ENCODE results near the gene SLC6A17.
A peak's percentile ranks its signal among the peaks of the same experiment; 100 is the strongest.

Gene SLC6A17

DNA sequence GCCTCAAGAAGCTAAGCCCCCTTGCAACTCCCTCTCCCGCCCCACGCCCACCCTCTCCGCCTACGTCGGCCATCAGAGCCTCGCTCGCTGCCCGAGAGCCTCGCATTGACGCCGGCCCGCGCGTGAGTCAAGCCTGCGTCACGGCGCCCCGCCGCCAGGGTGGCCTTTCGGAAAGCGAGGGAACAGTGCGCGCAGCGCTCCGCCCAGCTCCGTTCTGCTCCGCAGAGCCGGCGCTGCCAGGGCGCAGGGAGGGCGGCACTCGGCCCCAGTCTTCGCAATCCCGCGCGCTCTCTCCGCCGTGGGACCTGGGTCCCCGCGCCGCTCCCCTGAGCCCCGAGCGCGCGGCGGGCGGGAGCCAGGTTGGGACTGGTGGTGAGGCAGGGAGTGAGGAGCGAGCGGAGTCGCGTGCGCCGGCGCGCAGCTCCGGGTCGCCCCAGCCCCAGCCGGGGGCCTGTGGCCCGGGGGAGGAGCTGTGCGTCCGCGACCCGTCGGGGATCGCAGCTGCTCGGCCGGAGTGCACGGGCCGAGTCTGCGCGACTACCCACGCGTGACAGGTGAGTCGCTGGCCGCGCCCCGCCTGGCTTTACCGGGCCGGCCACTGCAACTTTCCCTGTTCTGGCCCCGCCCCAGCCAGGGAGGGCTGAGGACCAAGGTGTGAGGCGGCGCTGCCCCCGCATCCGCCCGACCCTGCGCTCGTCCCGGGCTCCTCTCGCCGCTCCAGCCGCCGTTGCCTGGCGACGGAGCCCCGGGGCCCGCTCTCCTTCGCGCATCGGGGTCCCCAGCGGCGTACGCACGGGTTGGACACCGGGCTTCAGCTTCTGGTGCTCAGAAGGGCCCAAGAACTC, at the start of gene SLC6A17:
SLC6A17 (plus strand) TSS at position 165 of the 845 bp plus-strand sequence. CDS start 16,436 bp downstream, outside the sequence.
- DNase-seq (ENCODE audit: extremely low read depth in 1 of 2, low read depth in 1 of 2) = no peak

DNA sequence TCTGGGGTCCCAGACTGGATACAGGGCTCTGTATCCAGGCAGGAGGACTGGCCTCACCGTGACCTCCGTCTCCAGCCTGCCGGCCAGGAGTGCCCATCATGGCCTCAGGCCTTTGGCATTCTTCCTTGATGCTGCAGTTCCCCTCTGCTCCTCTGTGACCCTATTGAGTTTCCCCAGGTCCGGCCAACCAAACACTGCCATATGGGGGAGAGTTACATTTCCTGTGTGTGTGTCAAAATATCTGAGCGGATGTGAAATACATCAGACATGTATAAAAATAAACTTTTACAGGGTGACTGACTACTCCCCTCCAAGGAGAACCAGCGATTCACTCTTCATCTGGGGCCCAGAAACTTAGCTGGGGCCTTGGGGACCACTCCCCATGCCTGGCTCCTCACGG, 48.2 kb upstream of the SLC6A17 start:
- no peak for DNase-seq (ENCODE audit: extremely low read depth in 1 of 2, low read depth in 1 of 2)

DNA sequence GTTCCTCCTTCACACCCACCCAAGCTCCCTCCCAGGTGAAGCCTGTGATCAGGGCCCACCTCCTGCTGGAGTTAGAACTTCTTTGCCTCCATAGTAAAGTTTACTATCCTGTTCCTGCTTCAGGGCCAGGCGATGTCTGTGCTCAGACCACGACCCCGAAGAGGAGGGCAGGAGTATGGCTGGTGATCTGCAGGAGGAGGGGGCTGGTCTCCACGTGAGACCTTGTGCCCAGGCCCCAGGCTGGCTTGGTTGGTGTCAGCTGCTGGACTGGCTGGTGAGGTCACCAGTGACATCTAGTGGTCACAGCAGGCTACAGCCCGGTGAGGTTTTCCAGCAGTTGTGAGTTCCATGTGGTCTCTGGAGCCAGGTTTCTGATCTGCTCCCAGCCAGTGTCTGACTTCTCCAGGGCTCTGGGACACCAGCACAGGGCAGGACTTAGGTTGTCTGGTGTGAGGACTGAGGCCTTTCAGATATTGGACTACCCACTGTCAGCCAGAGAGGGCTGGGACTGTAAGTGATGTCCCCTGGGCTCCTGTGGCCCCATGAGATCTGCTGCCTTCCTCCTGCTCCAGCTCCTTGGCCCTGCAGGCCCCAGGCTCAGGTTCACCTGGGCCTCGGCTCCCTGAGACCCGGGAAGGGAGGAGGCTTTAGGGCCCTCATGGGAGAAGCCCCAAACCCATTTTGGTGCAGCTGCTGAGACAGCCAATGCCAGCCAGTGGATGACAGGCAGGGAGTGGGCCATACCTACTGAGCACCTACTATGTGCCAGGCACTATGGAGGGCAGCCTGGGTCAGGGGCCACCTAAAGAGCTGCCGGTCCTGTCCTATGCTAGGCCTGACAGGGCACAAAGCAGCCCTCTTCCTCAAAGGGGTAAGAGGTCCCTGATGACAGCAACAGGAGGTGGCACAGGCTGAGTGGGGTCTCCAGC, 44.0 kb upstream of the SLC6A17 start:
- peak; percentile 10 to 33 for DNase-seq (ENCODE audit: extremely low read depth in 1 of 2, low read depth in 1 of 2)

DNA sequence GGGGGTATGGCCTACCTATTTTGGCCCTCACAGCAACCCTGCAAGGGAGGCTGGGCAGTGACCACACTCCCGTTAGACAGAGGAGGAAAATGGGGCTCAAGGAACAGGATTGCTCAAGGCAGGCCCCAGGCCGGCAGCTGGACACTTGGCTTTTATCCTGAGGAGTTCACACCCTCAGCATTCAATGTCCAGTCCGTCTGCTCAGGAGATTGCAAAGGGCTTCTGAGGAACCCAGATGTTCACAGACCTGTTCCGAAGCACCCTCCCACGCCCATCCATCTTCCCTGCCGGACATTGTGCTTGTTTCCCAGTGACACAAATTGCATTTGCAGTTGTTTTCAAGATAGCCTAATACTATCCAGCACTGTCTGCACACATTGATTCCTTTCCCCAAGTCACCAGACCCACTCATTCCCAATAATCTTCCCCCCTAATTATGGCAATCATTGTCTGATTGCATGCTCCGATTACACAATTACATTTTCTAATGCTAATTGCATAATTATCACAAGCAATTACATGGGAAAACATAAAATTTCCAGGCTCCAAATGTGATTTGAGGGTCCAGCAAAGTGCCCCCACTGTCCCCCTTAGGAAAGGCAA, 42.3 kb upstream of the SLC6A17 start:
- DNase-seq (ENCODE audit: extremely low read depth in 1 of 2, low read depth in 1 of 2) = no peak

DNA sequence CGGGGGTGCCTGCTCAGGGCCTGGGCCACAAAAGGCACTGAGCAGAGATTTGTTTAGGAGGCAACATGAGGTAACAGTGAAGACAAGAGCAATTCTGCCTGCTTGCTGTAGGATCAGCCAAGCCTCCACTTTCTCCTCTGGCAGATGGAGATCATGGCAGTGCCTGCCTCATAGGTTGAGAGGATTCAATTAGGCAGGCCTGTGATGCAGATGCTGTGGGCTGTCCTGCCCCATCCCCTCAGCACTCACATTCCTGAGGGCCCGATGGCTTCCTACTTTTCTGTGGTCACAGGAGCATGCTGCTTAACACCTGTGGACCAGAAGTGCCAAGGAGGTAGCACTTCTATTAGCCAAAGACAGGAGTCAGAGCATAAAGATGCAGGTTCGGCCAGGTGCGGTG, 39.2 kb upstream of the SLC6A17 start:
- DNase-seq (ENCODE audit: extremely low read depth in 1 of 2, low read depth in 1 of 2) = no peak

DNA sequence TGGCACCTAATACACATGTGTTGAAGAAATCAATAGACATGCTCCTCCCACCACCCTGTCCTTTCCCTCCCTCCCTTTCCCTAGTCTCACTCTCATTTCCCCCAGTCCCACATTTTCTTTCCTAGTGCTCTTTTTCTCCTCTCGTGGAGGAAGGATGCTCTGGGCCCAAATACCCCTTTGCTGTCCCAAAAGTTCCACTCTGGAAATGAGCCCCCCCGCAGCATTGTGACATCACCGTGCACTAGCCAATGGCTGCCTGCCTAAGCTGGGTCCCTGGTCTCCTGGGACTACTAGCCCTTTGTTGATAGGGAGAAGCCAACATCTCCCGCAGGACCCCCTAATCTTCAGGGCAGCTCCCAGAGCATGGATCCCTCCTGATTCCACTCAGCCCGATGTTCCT, 38.2 kb upstream of the SLC6A17 start, which contains the start of gene UBL4B:
UBL4B (plus strand) TSS at position 301 of the 400 bp plus-strand sequence; CDS start at position 393, 92 bp downstream.
- no peak for DNase-seq (ENCODE audit: extremely low read depth in 1 of 2, low read depth in 1 of 2)

DNA sequence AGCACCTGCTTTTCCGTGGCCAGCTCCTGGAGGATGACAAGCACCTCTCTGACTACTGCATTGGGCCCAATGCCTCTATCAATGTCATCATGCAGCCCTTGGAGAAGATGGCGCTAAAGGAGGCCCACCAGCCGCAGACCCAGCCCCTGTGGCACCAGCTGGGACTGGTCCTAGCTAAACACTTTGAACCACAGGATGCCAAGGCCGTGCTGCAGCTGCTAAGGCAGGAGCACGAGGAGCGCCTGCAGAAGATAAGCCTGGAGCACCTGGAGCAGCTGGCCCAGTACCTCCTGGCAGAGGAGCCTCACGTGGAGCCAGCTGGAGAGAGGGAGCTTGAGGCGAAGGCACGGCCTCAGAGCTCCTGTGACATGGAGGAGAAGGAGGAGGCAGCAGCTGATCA, 37.6 kb upstream of the SLC6A17 start:
- DNase-seq (ENCODE audit: extremely low read depth in 1 of 2, low read depth in 1 of 2) = no peak

DNA sequence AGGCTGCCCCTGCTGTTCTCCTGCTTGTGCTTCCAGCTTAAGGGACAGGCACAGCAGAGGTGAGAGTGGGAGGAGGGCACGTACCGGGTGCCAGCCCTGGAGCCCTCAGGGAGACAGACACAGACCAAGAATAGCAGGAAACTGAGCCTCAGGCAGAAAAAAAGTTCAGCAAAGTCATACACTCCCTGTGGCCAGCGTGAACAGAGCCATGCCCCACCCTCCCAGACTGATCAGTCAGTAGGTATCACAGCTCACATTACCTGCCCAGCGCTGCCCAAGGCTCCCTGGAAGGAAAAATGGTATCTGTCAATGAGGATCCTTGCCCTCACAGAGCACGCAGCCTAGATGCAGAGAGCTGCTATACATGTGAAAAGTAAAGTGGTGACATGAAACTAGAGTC, 36.7 kb upstream of the SLC6A17 start:
- DNase-seq (ENCODE audit: extremely low read depth in 1 of 2, low read depth in 1 of 2) = no peak

DNA sequence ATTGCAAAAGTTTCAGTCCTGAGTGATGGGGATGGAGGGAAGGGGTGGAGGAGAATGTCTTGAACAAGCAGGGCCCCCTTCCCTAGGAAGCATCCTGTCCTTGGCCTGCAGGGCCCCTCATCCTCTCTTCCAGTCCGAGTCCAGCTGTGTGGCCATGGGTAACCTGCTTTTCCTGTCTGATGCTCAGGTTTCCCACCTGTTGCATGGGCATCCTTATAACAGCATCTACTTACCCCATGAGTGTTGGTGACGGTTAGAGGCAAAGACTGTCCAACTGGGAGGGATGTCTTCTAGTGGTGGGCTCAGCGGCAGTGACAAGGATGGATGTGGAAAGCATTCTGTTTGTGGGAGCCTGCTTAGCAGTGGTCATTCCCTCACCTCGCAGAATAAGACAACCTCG, 36.1 kb upstream of the SLC6A17 start:
- no peak for DNase-seq (ENCODE audit: extremely low read depth in 1 of 2, low read depth in 1 of 2)

DNA sequence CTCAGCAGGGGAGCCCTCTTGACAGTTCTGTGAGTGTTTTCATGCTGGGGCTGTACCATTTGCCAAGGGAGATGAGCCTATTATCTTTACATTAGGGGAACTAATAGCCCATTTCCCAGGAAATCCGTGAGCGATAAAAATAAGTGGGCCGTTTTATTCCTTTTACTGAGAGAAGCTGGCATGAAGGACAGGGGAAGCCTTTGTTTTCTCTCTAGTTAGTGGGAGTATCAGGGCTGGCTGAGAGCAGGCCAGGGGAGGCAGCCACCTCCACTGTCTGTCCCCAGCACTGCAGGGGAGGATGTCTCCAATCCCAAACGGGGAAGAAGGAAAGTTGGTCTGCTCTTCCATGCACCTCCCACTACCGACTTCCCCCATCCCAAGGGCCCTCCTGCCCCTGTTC, 35.5 kb upstream of the SLC6A17 start:
- no peak for DNase-seq (ENCODE audit: extremely low read depth in 1 of 2, low read depth in 1 of 2)

DNA sequence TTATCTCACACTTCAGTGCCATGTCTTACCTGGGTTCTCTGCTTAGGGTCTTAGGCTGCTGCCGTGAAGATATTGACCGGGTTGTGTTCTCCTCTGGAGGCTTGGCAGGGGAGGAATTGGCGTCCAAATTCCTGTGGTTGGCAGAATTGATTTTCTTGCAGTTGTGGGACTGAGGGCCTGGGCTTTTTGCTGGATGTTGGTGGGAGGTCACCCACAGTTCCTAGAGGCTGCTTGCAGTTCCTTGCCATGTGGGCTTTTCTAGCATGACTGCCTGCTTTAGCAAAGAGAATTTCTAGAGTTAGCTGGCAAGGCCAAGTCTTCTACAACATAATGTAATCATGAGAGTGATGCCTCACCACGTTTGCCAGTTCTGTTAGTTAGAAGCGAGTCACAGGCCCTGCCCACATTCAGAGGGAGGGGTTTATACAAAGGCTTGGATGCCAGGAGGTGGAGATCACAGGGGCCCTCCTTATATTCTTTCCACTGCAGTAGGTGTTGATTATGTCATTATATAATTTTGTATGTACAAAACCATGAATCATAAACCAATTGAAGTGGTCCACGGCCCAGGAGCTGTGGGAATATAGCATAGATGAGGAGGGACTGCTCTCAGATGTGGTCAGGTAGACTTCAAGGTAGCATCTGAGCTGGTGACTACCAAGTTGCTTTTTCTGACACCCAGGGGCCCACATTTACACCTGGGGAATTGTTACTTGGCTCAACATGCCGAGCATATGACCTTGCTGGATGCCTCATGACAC, 31.5 kb upstream of the SLC6A17 start:
- DNase-seq (ENCODE audit: extremely low read depth in 1 of 2, low read depth in 1 of 2) = no peak

DNA sequence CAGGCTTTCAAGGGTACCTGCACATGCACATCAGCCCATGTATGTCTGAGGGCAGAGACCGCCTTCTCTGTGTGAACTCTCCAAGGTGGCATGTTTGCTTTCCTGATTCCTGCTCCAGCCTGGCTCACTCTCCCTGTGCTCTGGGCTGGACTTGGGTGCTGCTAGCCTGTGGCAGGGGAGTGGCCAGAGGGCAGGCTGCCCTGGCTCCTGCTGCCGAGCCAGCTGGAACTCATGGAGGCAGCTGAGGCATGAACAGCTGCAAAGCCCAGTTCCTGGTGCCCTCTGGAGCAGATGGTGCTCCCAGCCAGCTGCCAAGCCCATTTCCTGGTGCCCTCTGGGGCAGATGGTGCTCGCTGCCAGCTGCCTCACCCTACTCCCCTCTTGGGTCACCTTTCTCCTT, 30.5 kb upstream of the SLC6A17 start:
- no peak for DNase-seq (ENCODE audit: extremely low read depth in 1 of 2, low read depth in 1 of 2)

DNA sequence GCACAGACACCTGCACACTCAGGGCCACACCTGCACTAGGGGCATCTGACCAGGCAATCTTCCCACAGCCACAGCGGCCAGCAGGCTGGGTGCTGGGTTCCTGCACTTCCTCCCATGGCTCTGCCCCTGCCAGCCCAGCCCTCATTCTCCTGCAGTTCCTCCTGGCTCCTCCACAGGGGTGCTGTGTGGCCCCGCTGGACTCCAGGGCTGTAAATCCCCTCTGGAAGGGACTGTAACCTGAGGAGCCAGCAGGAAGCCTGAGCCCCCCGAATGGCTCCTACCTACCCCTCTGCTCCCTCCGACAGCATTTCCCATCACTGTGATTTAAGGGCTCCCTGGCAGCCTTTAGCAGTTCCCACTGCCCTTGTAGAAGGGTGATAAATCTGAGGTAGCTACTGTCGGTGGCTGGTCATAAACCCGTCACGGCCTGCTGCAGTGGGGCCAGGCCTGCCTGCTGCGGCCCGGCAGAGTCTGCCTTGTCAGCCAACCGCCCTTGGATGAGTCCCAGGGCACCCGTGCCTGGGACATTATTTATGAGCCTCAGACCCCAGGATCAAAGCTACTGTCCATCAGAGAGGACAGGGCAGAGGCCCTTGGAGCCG, 29.2 kb upstream of the SLC6A17 start:
- no peak for DNase-seq (ENCODE audit: extremely low read depth in 1 of 2, low read depth in 1 of 2)

DNA sequence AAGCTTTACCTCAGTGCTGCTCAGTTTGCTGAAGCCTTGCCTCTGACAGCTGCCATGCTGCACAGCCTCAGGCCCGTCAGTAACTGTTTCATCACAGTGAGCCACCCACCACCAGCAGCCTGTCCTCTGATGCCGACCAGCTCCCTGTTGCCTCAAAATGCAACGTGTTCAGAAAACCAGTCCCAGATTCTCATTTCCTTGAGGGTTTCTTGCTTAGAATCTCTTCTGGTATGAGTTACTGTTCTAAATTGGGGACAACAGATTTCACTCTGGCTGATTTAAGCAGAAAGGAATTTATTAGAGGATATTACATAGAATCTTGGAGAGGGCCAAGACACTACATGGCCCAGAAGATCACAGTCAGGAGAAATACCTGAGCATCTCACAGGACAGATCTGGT, 27.1 kb upstream of the SLC6A17 start:
- no peak for DNase-seq (ENCODE audit: extremely low read depth in 1 of 2, low read depth in 1 of 2)

DNA sequence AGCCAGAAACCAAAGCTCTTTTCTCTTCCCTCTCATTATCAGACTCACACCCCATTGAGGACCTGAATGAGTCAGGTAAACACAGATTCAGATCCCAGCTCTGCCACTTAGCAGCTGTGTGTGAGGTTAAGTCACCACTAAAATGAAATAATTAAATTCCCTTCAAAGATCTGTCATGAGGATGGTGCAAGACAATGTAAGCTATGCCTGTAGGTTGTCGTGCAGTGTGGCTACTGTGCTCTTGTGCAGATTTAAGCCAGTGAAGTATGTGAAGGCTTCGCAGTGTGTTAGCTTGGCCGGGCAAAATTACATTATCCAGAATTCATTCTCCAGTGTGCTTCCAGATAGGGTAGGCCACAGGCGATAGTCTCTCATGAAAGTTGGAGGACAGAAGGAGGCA, 24.5 kb upstream of the SLC6A17 start:
- no peak for DNase-seq (ENCODE audit: extremely low read depth in 1 of 2, low read depth in 1 of 2)

DNA sequence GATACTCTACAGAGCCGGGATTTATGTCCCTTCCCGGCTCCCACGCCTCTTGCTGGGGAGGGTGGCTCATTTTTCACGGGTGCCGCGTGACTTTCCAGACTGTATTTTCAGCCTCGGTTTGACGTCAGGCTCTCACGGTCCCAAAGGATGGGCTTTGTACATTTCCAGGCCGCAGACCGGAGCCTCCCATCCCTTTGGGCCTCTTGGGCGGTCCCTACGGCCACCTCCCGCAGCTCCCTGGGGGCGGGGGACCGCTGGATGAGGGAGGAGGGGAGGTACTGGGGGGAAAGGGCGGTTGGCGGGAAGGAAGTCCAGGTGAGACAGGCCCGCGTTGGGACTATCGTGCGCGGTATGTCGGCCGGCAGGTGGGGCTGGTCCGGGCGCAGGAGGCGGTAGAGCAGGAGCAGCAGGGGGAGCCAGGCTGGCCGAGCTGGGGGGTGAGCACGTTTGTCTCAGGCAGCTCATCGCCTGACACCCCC, 20.1 kb upstream of the SLC6A17 start:
- no peak for DNase-seq (ENCODE audit: extremely low read depth in 1 of 2, low read depth in 1 of 2)

DNA sequence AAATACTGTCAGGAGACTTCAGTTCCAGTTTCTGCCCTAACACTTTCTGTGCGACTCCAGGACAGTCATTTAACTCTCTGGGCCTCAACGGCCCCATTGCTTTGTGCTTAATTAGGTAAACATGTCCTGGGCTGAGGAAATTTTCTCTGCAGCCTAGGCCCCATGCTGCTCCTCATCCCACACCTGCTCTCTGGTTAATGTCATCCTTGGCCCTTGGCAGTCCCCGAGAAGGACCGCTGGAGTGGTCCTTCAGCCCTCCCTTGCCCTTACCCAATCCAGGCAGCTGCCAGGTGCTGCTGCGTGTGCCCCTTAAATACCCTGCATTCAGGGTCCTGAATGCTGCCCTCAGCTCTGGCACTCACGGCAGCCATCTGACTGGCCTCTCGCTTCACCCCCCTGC, 19.3 kb upstream of the SLC6A17 start:
- DNase-seq (ENCODE audit: extremely low read depth in 1 of 2, low read depth in 1 of 2) = no peak

DNA sequence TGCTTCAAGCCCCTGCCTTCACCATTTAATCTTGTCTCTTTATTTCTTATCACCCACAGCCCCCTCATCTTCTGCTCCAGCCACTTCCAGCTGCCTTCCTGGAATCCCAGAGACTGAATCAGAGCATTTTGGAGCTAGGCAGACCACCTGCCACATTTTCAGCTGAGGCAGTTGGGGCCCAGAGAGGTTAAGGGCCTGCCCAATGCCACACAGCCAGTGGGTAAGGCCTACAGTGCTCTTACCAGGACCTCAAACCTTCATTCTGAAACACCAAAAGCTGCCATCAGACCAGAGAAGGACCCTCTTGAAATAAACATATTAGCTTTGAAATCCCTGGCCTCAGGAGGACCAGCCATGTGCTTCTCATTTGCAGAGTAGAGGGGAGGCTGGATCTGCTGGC, 17.6 kb upstream of the SLC6A17 start:
- DNase-seq (ENCODE audit: extremely low read depth in 1 of 2, low read depth in 1 of 2) = no peak

DNA sequence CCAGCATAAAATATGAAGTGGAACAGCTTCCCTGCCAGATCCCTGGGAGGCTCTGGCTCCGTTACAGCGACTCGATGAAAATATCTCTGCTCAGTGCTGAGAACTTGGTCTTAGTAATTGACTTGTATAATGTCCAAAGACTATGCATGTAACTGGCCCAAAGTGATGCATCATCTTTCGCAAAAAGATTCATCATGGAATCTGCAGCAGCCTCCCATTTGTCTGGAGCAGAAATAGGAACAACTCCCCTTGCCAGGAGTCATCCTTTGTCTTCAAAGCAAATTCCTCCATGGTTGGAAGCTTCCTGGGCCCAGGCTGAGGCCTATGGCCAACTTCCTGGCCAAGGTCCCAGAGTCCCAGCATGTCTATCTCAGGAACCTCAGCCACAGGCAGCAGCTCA, 16.9 kb upstream of the SLC6A17 start:
- no peak for DNase-seq (ENCODE audit: extremely low read depth in 1 of 2, low read depth in 1 of 2)

DNA sequence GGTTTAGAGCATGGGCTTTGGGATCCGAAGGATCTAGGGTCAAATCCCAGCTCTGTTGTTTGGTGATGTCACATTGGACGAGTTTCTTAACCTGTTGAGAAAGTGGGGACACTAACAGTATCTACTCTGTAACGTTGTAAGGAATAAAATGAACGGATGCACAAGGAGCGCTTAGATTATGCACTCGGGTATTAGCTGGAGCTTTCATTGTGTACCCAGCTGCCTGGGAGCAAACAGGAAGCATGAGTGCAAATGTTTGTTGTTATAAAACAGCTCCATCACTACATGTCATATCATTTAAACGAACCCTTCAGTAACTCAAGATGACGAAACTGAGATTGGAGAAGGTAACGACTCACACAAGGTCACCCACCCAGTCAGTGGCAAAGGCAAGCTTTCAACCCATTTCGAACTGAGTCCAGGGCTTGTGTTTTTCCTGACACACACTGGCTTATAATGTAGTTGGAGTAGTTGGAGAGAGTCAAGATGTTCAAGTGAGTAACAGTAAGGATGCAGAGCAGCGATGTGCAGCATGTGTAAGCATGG, 16.2 kb upstream of the SLC6A17 start:
- DNase-seq (ENCODE audit: extremely low read depth in 1 of 2, low read depth in 1 of 2) = no peak
